GM13977 (cell line): ENCODE measurements around the gene FHL1.
"Not testable (repeated sequence)": the region's sequence is repeated elsewhere in the genome, so short reads cannot be mapped to it uniquely, and the experiment has no call there.

Source experiments
- DNase-seq: peaks from one replicate; pipeline ENCODE4 v3.0.0; 2012; ENCODE audit warnings: low spot score
- CTCF ChIP-seq: IDR thresholded peaks from 2 replicates; pipeline ENCODE4 v1.5.1; 2012; ENCODE audit warnings: mild to moderate bottlenecking, control low read depth; ENCODE audit not compliant: insufficient read depth; ENCODE audit errors: extremely low read depth, missing control alignments
- in situ Hi-C: fragments of 300-500 bp; cut with MboI; formaldehyde crosslinking; loops from one replicate; pipeline ENCODE4 v1.12.0; 2022; ENCODE audit warnings: low sequenced_read_pairs, low pct_unique_long_range_greater_than_20kb, mixed read lengths, inconsistent platforms; ENCODE audit not compliant: unreplicated experiment

The FHL1 gene

GRCh38 chrX:136147315-136147901, at the start of gene FHL1:
Gene FHL1 (plus strand): TSS chrX:136147533.
- in situ Hi-C loops, result no loop called here
- peak; percentile 65 for DNase-seq
- no peak for TF ChIP-seq CTCF

- DNase-seq, result no peak
- in situ Hi-C loops, result no loop called here
- TF ChIP-seq CTCF, result no peak
These were observed 49.2 kb upstream of the FHL1 start for GRCh38 chrX:136097871-136098805.

- TF ChIP-seq CTCF, result no peak
- in situ Hi-C loops, result no loop called here
- no peak for DNase-seq
These were observed 42.4 kb upstream of the FHL1 start for GRCh38 chrX:136104936-136105335.

GRCh38 chrX:136106920-136107528, 40.3 kb upstream of the FHL1 start:
- in situ Hi-C loops, result no loop called here
- TF ChIP-seq CTCF, result no peak
- no peak for DNase-seq

- in situ Hi-C loops, DNase-seq: not testable (repeated sequence)
These were observed 38.4 kb upstream of the FHL1 start for GRCh38 chrX:136108905-136109304.

- in situ Hi-C loops, result no loop called here
- DNase-seq, result no peak
- no peak for TF ChIP-seq CTCF
These were observed 35.0 kb upstream of the FHL1 start for GRCh38 chrX:136112286-136112685.

GRCh38 chrX:136112778-136113177, 34.6 kb upstream of the FHL1 start:
- no peak for DNase-seq
- in situ Hi-C loops, result no loop called here
- TF ChIP-seq CTCF, result no peak
